Hematopoietic multipotent progenitor cell (in vitro differentiated cells): ENCODE data around the gene UMODL1. TPM values are rescaled to one million over a fixed set of nuclear protein-coding genes. Genes with fewer than 3 reads are reported as not detected.

ENCODE experiments used
- DNase-seq, 3 donors: peaks; one replicate each; pipeline ENCODE4 v3.0.0-alpha.2; 2011 to 2015; ENCODE audit warnings: low read depth in 2 of 3, low spot score in 2 of 3
- total RNA-seq: library from RNA; depleted of rRNA; stranded (reverse); fragments of >200 nt; gene quantifications from one replicate; pipeline ENCODE4 v1.2.3, GENCODE V29; 2012

UMODL1 gene, protein sequence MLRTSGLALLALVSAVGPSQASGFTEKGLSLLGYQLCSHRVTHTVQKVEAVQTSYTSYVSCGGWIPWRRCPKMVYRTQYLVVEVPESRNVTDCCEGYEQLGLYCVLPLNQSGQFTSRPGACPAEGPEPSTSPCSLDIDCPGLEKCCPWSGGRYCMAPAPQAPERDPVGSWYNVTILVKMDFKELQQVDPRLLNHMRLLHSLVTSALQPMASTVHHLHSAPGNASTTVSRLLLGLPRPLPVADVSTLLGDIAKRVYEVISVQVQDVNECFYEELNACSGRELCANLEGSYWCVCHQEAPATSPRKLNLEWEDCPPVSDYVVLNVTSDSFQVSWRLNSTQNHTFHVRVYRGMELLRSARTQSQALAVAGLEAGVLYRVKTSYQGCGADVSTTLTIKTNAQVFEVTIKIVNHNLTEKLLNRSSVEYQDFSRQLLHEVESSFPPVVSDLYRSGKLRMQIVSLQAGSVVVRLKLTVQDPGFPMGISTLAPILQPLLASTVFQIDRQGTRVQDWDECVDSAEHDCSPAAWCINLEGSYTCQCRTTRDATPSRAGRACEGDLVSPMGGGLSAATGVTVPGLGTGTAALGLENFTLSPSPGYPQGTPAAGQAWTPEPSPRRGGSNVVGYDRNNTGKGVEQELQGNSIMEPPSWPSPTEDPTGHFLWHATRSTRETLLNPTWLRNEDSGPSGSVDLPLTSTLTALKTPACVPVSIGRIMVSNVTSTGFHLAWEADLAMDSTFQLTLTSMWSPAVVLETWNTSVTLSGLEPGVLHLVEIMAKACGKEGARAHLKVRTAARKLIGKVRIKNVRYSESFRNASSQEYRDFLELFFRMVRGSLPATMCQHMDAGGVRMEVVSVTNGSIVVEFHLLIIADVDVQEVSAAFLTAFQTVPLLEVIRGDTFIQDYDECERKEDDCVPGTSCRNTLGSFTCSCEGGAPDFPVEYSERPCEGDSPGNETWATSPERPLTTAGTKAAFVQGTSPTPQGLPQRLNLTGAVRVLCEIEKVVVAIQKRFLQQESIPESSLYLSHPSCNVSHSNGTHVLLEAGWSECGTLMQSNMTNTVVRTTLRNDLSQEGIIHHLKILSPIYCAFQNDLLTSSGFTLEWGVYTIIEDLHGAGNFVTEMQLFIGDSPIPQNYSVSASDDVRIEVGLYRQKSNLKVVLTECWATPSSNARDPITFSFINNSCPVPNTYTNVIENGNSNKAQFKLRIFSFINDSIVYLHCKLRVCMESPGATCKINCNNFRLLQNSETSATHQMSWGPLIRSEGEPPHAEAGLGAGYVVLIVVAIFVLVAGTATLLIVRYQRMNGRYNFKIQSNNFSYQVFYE
- 2.4 TPM for total RNA-seq

DNA sequence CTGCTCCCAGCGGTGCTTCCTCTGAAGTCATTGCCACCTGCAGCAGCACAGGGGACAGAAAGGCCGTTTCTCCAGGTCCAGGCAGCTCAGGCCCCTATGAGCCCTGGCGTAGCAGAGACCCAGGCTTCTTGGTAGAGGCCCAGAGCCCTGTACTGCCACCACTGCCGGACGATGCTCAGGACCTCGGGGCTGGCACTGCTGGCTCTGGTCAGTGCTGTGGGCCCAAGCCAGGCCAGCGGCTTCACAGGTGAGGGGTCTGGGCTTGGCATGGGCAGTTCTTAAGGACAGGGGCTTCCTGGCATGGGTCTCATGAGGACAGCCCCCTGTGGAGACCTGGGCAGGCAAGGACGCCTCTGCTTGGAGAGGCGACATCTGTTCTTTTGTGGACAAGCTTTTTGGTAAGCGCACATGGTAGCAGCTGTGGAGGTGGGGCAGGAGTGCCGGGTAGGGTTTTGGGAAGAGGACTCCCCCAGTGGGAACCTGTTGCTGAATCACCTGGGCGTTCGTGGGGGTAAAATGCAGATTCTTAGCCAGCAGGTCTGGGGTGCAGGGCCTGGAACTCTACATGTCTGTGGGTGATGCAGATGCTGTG, at the start of gene UMODL1:
Gene UMODL1 (plus strand): TSS at position 172 of the 592 bp plus-strand sequence. CDS start 0 bp downstream, at position 172.
- DNase-seq = no peak

DNA sequence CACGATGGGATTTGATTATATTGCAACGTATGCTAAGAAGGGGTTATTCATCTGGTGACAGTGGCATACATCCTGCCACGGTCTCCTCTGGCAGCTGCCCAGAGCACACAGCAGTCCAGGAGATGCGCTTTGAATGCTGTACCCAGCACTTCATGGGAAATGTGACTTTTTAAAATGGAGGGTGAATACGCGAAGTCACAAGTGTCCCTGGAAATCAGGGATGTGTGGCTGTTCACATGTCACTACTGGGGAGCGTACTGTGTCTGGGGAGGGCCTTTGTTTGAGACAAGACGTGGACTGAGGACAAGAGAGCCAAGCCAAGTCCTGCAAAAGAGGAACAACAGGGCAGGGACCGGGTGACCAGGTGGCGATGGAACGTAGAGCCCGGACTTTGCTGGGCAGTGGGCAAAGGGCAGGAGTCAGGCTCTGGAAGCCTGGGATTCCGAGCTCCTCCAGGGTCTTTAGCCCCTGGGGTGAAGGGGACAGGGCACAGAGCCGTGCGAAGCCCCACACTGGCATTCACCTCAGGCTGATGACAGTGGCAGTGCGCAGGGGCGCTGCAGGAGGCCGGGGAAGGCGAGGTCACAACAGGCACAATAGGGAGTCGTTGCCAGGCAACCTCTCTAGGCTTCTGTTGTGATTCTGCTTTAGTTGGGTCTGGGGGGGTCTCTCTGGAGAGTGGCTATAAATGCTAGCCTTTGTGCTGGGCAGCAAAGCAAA, 49.6 kb upstream of the UMODL1 start:
- DNase-seq = no peak

DNA sequence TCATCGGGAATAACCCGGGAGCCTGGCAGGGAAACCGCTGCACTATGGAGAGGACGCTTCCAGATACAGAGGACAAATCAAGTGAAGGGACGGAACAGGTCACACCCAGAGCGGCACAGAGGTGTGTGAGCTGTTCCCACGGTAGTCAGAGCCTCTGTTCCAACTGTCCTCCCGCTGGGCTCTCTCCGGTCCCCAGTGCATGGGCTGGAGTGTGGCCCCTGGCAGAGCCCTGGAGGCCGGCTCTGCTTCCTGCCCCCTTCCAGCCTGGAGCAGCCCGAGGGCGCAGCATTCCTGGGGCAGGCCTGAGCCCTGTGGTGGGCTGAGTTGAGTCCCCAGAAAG, 49.1 kb upstream of the UMODL1 start:
- DNase-seq = no peak

DNA sequence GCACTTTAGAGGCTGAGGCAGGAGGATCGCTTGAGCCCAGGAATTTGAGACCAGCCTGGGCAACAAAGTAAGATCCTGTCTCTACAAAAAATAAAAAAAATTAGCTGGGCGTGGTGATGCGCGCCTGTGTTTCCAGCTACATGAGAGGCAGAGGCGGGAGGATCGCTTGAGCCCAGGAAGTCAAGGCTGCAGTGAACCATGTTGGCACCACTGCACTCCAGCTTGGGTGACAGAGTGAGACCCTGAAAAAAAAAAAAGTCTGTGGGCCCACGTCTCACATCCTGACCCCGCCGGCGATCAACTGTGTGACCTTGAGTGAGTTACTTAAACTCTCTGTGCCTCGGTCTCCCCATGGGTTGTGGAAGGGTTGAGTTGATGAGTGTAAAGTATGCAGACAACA, 48.2 kb upstream of the UMODL1 start:
- no peak for DNase-seq

DNA sequence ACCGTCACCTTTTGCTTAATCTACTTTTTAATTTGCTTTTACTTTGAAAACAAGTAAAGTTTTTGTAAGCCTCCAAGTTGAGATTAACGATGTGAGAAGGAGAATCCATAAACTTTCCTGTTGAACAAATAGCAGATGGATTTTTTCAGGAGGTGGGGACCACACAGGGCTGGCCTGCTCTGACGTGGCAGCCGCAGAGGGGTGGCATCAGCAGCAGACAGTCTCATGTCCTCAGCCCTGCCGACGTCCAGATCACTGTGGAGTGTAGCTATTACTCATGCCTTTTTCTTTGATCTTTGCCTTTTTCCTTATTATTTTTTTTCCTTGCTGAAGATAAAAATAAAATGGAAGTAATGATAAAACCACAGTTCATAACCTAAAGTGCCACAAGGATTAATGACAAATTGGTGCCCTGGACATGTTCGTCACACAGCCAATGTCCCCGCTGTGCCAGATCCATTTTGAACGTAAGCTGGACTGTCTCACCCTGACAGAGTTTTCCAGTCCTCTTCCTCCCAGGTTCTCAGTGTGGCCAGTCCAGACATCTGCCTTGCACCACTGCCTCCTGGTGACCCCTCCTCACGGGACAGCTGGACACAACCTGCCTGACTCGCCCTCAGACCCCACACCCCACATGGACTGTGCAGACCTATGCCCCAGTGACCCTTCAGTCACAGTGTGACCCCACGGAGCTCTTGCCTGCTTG, 45.6 kb upstream of the UMODL1 start:
- no peak for DNase-seq

DNA sequence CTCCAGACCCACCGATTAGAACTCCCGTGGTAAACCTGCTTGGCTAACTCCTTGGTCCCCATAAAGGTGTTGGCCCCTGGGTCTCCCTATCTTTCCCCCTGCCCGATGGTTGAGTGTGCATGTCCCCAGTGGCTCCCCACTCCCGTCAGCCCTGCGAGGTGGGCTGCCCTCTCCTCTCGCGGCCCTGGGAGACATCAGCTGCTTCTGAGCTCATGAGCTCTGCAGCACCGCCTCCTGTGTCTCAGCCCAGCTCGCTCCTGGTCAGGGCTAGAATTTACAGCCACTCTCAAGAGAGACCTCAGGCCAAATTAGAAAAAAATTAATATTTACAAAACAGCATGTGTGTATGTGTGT, 45.1 kb upstream of the UMODL1 start:
- no peak for DNase-seq

DNA sequence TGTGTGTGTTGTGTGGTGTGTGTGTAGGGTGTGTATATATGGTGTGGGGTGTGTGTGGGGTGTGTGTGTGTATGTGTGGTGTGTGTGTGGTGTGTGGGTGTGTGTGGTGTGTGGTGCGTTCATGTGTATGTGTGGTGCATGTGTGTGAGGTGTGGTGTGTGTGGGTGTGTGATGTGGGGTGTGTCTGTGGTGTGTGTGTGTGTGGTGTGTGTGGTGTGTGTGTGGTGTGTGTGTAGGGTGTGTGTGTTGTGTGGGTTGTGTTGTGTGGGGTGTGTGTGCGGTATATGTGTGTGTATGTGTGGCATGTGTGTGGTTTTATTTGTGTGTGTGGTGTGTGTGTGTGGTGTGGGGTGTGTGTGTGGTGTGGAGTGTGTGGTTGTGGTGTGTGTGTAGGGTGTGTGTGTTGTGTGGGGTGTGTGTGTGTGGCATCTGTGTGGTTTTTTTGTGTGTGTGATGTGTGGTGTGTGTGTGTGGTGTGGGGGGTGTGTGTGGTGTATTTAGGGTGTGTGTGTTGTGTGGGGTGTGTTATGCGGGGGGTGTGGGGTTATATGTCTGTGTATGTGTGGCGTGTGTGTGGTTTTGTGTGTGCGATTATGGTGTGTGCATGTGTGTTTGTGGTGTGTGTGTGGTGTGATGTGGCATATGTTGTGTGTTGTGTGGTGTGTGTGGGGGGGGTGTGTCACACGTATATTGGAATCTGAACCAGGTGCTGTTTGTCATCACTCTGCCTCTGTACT, 43.9 kb upstream of the UMODL1 start:
- no peak for DNase-seq

DNA sequence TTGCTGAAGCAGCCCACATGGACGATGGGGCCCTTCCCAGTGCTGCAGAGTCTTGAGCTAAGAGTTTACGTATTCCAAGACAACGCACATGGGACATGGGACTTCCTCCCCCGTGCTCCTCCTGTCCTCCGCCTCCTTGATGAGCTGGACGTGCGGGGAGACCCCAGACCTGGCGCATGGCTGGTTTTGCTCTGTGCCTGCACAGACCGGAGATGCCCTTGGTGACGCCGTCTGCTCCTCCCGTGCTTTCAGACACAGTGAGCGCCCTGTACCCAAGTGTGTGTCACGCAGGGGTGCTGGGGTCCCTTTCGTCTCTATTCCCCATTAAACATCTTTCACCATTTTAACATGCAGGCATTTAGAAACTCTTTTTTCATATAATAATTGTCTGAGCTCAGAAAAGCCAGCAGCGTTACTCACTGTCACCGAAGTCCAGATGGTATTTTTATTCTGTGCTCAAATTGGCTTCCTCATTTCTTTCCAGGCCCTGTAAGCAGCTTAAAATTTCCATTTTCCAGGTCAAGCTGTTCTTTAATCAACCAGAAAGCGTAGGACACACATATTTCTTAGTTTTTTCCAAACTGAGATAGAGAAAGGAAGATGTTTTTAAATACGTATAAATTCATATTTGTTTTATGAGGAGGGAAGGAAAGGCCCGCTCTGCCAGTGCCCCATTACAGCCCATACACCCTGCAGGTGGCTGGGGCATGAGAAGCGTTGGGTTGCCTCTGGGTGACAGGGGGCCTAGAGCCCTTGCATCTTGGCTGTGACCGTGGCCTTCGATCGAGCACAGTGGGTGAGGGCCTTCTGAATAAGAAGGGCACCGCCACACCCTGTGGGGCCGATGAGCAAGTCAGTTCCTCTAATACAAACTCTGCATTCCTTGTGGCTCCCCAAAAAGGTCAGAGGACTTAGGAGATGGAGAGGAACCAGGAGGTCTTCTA, 43.0 kb upstream of the UMODL1 start:
- DNase-seq = peak in 1 of 3 donors; percentile 76

DNA sequence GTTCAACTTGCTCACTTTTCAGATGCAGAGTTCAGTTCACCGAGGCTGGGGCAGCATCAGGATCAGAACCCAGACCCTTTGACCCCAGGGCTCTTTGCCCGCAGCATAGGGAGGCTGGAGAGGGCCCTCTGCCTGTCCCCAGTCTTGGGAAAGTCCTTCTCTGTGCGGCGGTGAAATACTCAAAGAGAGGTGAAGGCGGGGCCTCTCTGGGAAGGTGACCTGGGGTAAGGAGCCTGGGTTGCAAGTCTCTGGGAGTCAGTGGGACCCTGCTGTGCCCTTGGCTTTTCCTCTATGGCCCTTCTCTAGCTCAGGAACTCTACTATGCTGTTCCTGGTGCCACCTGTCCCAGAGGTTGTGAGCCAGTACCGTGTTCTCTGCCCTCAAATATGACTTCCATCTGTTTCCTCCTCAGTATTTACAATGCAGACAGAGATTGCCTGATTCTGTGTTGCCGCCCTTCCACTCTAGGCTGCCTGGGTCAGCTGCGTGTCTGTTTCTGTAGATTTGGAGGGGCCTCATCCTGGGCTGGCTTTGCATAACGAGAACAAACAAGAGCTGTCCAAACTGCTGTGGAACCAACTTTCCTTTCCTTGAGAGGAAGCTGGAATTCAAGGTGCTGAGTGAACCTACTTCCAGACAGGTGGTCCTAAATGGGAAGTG, 42.2 kb upstream of the UMODL1 start:
- DNase-seq = peak in 2 of 3 donors; percentile 78 to 95

DNA sequence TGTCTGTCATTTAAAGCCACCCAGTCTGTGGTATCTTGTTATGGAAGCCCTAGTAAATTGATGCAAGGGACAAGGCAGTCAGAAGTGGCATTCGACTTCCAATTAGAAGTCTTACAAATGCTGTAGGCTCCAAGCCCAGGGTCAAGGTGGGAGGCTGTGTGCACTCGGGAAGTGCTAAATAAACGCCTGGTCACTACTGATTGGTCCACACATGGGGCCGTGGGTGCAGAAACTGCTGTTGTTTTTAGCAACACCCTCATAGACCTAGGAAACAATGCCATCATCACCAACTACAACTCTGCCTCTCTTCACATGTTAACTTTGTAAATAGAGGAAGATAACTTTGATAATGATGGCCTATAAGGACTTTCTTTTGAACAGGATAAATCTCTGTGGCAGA, 40.8 kb upstream of the UMODL1 start:
- no peak for DNase-seq

DNA sequence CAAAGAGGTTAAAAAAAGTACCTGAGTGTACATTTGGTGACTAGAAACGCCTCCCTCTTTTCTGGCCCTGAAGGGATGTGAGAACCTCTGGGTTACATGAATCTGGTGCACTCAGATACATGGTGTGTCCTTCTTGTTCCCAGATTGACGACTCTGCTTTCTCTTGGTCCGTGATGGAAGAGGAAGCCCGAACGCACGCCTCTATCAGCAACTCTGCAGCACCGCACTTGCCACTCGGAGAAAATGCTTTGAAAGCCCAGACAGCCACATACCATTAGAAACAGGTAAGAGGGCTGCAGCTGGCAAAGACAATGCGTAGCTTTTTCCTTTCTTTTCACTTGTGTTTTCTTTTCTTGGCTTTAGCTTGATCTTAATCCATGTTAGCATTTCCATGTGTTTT, 39.9 kb upstream of the UMODL1 start:
- DNase-seq = no peak

DNA sequence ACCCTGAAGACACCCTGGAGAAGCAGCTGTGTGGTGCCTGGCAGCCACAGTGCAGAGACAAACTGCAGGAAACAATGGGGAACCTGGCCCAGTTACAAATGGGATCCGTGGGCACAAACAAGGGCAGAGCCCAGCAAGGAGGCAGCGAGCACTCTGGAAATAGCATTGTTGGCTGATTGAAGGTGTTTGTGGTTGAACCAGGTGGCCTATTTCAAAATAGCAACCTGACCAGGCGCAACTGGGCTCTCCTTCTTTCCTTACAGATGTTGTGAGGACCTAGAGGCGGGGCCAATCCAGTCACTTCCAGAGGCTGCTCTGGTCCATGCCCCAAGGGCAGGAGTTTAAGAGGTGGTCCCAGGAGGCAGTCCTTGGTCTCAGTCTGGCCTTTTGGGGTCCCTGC, 39.3 kb upstream of the UMODL1 start:
- no peak for DNase-seq

DNA sequence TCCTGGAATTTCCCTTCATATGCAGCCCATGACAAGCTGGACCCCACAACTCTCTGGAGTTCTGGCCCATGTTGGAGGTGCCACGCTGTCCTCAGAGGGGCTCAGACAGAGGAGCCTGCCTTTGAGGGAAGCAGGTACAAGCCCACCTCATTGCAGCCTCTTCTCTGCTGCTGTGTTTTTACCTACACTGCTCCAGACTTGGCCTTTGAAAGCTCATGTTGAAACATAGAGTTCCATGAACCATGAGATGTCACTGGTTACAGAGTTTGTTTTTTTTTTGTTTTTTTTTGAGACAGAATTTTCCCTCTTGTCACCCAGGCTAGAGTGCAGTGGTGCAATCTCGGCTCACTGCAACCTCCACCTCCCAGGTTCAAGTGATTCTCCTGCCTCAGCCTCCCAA, 38.9 kb upstream of the UMODL1 start:
- DNase-seq = no peak

DNA sequence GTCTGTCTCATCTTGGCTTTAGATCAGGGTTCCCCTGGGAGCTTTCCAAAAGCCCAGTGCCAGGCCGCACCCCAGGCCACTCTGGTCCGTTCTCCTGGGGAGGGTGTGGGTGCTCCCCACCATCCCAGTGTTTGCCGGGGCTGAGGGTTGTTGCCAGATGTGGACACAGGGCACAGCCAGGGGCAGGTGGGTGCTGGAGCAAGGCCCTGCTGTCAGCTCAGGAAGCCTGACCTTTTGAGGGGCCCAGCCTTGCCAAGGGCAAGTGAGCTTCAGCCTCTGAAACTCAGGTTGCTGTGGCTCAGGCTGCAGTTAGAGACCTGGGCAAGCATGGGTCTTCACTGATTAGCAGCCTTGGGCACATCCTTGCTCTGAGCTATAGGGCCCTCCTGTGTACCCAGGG, 38.1 kb upstream of the UMODL1 start:
- no peak for DNase-seq

DNA sequence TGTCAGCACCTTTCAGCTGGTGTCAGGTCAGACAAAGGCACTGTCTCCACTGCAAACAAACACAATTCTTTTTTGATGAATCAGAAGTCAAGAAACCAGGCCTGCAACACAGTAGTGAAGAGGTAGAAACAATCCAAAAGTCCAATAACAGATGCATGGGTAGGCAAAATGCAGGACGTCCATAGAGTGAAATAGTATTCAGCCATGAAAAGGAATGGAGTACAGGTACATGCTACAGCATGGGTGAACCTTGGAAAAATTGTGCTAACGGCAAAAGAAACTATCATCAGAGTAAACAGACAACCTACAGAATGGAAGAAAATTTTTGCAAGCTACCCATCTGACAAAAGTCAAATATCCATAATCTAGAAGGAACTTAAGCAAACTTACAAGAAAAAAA, 34.8 kb upstream of the UMODL1 start:
- no peak for DNase-seq

DNA sequence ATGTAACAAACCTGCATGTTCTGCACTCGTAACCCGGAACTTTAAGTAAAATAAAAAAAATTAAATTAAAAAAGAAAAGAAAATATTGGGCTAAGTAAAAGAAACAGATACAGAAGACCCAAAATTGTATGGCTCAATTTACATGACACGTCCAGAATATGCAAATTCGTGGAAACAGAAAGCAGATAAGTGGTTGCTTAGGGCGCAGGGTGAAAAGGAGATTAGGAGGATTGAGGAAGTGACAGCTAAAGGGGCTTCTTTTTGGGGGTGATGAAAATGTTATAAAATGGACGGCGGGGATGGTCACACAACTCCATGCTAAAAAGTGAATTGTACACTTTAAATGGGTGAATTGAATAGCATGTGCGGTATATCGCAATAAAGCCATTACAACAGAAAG, 33.6 kb upstream of the UMODL1 start:
- peak in 1 of 3 donors; percentile 47 for DNase-seq

DNA sequence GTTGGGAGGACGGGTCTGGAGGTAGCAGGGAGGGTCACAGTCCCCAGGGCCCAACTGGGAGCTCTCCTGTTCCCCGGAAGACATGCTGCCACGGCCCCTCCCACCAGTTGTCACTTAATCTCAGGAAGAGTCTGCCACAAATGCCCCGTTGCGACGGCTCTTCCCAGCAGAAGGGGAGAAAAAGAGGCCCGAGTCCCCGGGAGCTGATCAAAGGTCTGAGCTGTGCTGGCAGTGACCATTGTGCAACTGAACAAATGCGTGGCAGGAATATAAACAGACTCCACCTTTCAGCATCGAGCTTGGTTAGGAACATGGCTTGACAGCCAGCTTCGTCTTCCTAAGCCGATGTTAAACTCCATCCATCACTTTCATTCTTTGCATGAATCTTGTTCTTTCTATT, 33.2 kb upstream of the UMODL1 start:
- DNase-seq = no peak
